Karpas-422 (cell line): ENCODE measurements around the gene ATXN7. TPM values are rescaled to one million over a fixed set of nuclear protein-coding genes. Genes with fewer than 3 reads are reported as not detected.

Experiments
- DNase-seq: peaks from one replicate; pipeline ENCODE4 v3.0.0-alpha.2; 2015
- H2AFZ ChIP-seq: fragments of 200-600 bp; sonication (generic); 2 replicates; pipeline ENCODE4 v1.6.1; 2014; ENCODE audit warnings: antibody characterized with exemption, low read length, mixed read lengths
- H3K27ac ChIP-seq: fragments of 200-600 bp; sonication (generic); 2 replicates; pipeline ENCODE4 v1.5.1; 2014; ENCODE audit warnings: mild to moderate bottlenecking, low read length, moderate library complexity
- H3K27me3 ChIP-seq: fragments of 200-600 bp; sonication (generic); 2 replicates; pipeline ENCODE4 v1.6.1; 2014; ENCODE audit warnings: low read length, mixed read lengths
- H3K36me3 ChIP-seq: fragments of 200-600 bp; sonication (generic); 2 replicates; pipeline ENCODE4 v1.6.1; 2014; ENCODE audit warnings: low read length, mixed read lengths; ENCODE audit not compliant: insufficient read depth
- H3K4me1 ChIP-seq: fragments of 200-600 bp; sonication (generic); 2 replicates; pipeline ENCODE4 v1.6.1; 2014; ENCODE audit warnings: mild to moderate bottlenecking, low read length, mixed read lengths
- H3K4me2 ChIP-seq: fragments of 200-600 bp; sonication (generic); 2 replicates; pipeline ENCODE4 v1.6.1; 2014; ENCODE audit warnings: low read length, low read depth, mild to moderate bottlenecking; ENCODE audit not compliant: poor library complexity, severe bottlenecking
- H3K4me3 ChIP-seq: fragments of 200-600 bp; sonication (generic); 2 replicates; pipeline ENCODE4 v1.5.1; 2014; ENCODE audit warnings: mild to moderate bottlenecking, antibody characterized with exemption, low read length, mixed read lengths
- H3K79me2 ChIP-seq: fragments of 200-600 bp; sonication (generic); 2 replicates; pipeline ENCODE4 v1.6.1; 2014; ENCODE audit warnings: mild to moderate bottlenecking, low read length, mixed read lengths
- H3K9ac ChIP-seq: fragments of 200-600 bp; sonication (generic); 2 replicates; pipeline ENCODE4 v1.6.0; 2014; ENCODE audit warnings: low read length
- H3K9me2 ChIP-seq: fragments of 200-600 bp; sonication (generic), shearing (Covaris generic); replicated peaks from 2 replicates; pipeline ENCODE4 v1.6.0; 2014; ENCODE audit warnings: mild to moderate bottlenecking, low read length, moderate library complexity; ENCODE audit not compliant: insufficient read depth
- H3K9me3 ChIP-seq: fragments of 300-700, 200-600 bp; sonication (generic); 2 replicates; pipeline ENCODE4 v1.6.1; 2014; ENCODE audit warnings: low read length, mixed read lengths
- H4K20me1 ChIP-seq: fragments of 200-600 bp; sonication (generic); 2 replicates; pipeline ENCODE4 v1.6.1; 2014; ENCODE audit warnings: mild to moderate bottlenecking, antibody characterized with exemption, low read length, low read depth; ENCODE audit not compliant: insufficient read depth
- total RNA-seq: library from RNA; depleted of rRNA; stranded (reverse); fragments of >200 nt; shearing (Covaris generic); gene quantifications from 2 replicates; pipeline ENCODE4 v1.2.3, GENCODE V29; 2014; ENCODE audit warnings: low replicate concordance

ATXN7 gene
- total RNA-seq, 1 experiment from 2014 or later, result 33.6 TPM

GRCh38 chr3:63969876-63970275 lies 106.2 kb downstream of the ATXN7 start:
- Histone ChIP-seq H3K9me3 (no peaks in the 10 kb centered on the region), H3K36me3 (peaks cover 3% of the 10 kb centered on the region; the same call in 1 of the 2 replicates), H3K4me1 (peaks cover 44% of the 10 kb centered on the region), H3K9ac (no peak overlapping the region), H2AFZ (no peak overlapping the region), H3K79me2 (peaks cover 99% of the 10 kb centered on the region), H3K9me2 (no peaks in the 10 kb centered on the region), H3K27ac (no peak overlapping the region), H3K27me3 (no peaks in the 10 kb centered on the region), H3K4me2 (no peak overlapping the region), H3K4me3 (no peak overlapping the region), H4K20me1 (peaks cover 4% of the 10 kb centered on the region; the same call in 1 of the 2 replicates)
- no peak for DNase-seq

GRCh38 chr3:63970631-63971475 lies 107.2 kb downstream of the ATXN7 start:
- Histone ChIP-seq H3K79me2 (peaks cover 99% of the 10 kb centered on the region), H3K36me3 (peaks cover 3% of the 10 kb centered on the region; the same call in 1 of the 2 replicates), H3K27ac (no peak overlapping the region), H3K4me3 (no peak overlapping the region), H3K27me3 (no peaks in the 10 kb centered on the region), H2AFZ (no peak overlapping the region), H3K9me3 (no peaks in the 10 kb centered on the region), H3K9me2 (no peaks in the 10 kb centered on the region), H4K20me1 (peaks cover 4% of the 10 kb centered on the region; the same call in 1 of the 2 replicates), H3K9ac (no peak overlapping the region), H3K4me1 (peaks cover 34% of the 10 kb centered on the region), H3K4me2 (no peak overlapping the region)
- DNase-seq, result no peak

- Histone ChIP-seq H3K4me3 (no peak overlapping the region), H3K9me2 (no peaks in the 10 kb centered on the region), H3K79me2 (peaks cover 99% of the 10 kb centered on the region), H4K20me1 (peaks cover 4% of the 10 kb centered on the region; the same call in 1 of the 2 replicates), H3K9ac (no peak overlapping the region), H3K4me1 (peaks cover 20% of the 10 kb centered on the region), H3K36me3 (peaks cover 3% of the 10 kb centered on the region; the same call in 1 of the 2 replicates), H3K9me3 (no peaks in the 10 kb centered on the region), H3K4me2 (no peak overlapping the region), H2AFZ (no peak overlapping the region), H3K27ac (no peak overlapping the region), H3K27me3 (no peaks in the 10 kb centered on the region)
- no peak for DNase-seq
Measured at GRCh38 chr3:63972196-63972595, 108.5 kb downstream of the ATXN7 start.

GRCh38 chr3:63972987-63973386 lies 109.3 kb downstream of the ATXN7 start:
- H3K4me2 ChIP-seq, result no peak overlapping the region
- H3K27ac ChIP-seq, result no peak overlapping the region

DNA sequence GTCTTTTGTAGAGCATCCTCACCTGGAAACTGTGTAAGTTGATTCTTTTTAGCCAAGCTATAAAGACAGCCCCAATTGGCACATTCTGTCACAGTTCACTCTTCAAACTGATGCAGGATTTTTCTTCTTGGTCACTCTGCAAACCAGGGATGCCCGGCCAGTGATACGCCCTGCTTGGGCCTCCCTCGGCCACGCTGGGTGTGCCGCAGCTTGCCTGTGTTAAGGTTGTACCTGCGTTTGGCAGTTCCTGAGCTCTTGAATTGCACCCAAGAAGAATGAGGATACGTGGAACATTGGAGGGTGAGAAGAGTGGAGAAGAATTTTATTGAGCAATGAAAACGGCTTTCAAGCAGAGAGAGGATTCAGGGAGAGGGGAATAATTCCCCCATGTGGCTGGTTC lies 109.7 kb downstream of the ATXN7 start:
- Histone ChIP-seq H3K9me3 (no peaks in the 10 kb centered on the region), H2AFZ (no peak overlapping the region), H3K9ac (no peak overlapping the region), H3K9me2 (no peaks in the 10 kb centered on the region), H3K27ac (no peak overlapping the region), H3K4me1 (peaks cover 8% of the 10 kb centered on the region), H3K4me3 (no peak overlapping the region), H3K36me3 (peaks cover 3% of the 10 kb centered on the region; the same call in 1 of the 2 replicates), H3K27me3 (no peaks in the 10 kb centered on the region), H3K79me2 (peaks cover 99% of the 10 kb centered on the region), H3K4me2 (no peak overlapping the region), H4K20me1 (peaks cover 4% of the 10 kb centered on the region; the same call in 1 of the 2 replicates)
- DNase-seq, result no peak

More at GRCh38 chr3:63972987-63973386, 109.3 kb downstream of the ATXN7 start:
- H3K9me3 ChIP-seq, result no peaks in the 10 kb centered on the region
- H3K9ac ChIP-seq, result no peak overlapping the region
- H3K79me2 ChIP-seq, result peaks cover 99% of the 10 kb centered on the region
- H3K27me3 ChIP-seq, result no peaks in the 10 kb centered on the region
- H4K20me1 ChIP-seq, result peaks cover 4% of the 10 kb centered on the region; the same call in 1 of the 2 replicates
- no peak overlapping the region for H2AFZ ChIP-seq
- peaks cover 13% of the 10 kb centered on the region for H3K4me1 ChIP-seq
- no peak overlapping the region for H3K4me3 ChIP-seq
- DNase-seq, result no peak
- peaks cover 3% of the 10 kb centered on the region; the same call in 1 of the 2 replicates for H3K36me3 ChIP-seq
- H3K9me2 ChIP-seq, result no peaks in the 10 kb centered on the region

DNA sequence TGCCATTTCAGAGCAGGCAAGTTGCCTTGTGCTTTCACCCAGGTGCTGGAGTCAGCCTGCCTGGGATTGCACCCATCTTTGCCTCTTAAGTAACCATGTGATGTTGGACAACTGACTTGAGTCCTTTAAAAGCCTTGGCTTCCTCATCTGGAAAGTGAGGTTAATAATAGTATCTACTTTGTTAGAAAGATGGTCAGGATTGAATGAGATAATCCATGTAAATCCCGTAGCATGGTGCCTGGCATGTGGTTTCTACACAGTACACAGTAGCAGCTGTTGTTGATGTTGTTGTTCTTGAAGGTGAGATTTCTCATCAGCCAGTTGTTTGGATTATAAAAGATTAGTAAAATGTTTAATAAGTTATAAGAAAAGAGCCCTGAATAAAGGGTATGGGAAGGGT lies 110.8 kb downstream of the ATXN7 start:
- Histone ChIP-seq H3K27ac (no peak overlapping the region), H2AFZ (no peak overlapping the region), H3K4me3 (no peak overlapping the region), H3K4me2 (no peak overlapping the region), H3K4me1 (no peaks in the 10 kb centered on the region), H3K27me3 (no peaks in the 10 kb centered on the region), H3K79me2 (peaks cover 99% of the 10 kb centered on the region), H3K9me2 (no peaks in the 10 kb centered on the region), H4K20me1 (peaks cover 9% of the 10 kb centered on the region; the same call in 1 of the 2 replicates), H3K9me3 (no peaks in the 10 kb centered on the region), H3K9ac (no peak overlapping the region), H3K36me3 (peaks cover 2% of the 10 kb centered on the region; the same call in 1 of the 2 replicates)
- no peak for DNase-seq

- Histone ChIP-seq H3K79me2 (peaks cover 98% of the 10 kb centered on the region), H3K9me3 (no peaks in the 10 kb centered on the region), H2AFZ (no peak overlapping the region), H3K36me3 (peaks cover 15% of the 10 kb centered on the region; the same call in 1 of the 2 replicates), H4K20me1 (peaks cover 8% of the 10 kb centered on the region; the same call in 1 of the 2 replicates), H3K9ac (no peak overlapping the region), H3K4me2 (no peak overlapping the region), H3K27ac (no peak overlapping the region), H3K4me1 (no peaks in the 10 kb centered on the region), H3K4me3 (no peak overlapping the region), H3K27me3 (no peaks in the 10 kb centered on the region), H3K9me2 (no peaks in the 10 kb centered on the region)
- no peak for DNase-seq
Measured at GRCh38 chr3:63975723-63976122, 112.1 kb downstream of the ATXN7 start.

DNA sequence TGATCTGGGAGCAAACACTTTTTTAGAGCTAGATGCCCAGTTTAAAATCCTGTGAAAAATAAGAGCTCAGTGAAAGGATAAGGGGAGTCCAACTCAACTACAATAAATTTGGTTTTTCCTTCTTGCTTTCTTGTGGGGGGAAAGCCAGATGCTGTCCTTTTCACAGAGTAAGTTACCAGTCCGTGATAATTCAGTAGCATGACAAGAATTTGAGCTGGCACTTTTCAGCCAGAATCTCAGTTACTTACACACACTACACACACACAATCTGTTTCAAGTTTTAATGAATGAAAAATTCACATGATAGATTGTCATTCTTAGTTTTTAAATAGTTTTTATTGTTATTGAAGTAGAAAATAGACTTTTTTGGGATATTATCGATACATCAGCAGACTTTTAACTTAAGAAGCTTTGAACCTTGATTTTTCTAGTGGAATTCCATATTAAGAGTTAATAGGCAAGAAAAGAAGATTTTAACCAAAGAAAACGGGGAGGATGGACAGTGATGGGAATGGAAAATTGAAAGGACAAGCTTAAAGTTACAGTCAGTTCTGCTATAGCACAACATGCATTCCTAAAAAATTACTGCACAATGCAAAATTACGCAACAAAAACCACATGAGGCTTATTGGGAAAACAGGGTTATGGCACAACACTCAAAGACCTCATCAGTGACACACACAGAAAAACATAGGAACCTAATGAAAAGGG lies 112.6 kb downstream of the ATXN7 start:
- Histone ChIP-seq H3K27ac (no peak overlapping the region), H3K9ac (no peak overlapping the region), H3K79me2 (peaks cover 94% of the 10 kb centered on the region), H3K36me3 (peaks cover 19% of the 10 kb centered on the region; the same call in 1 of the 2 replicates), H3K4me2 (no peak overlapping the region), H3K4me3 (no peak overlapping the region), H4K20me1 (0 out of 2 replicates have a peak, but pooled peaks cover 8% of the 10 kb centered on the region), H2AFZ (no peak overlapping the region), H3K27me3 (no peaks in the 10 kb centered on the region), H3K4me1 (no peaks in the 10 kb centered on the region), H3K9me2 (no peaks in the 10 kb centered on the region), H3K9me3 (no peaks in the 10 kb centered on the region)
- no peak for DNase-seq
